Epithelial cell of proximal tubule (primary cell): Measurements from ENCODE around the gene SPEF2. TPM values are rescaled to one million over a fixed set of nuclear protein-coding genes. Genes with fewer than 3 reads are reported as not detected.

Experiments used
- DNase-seq: peaks from one replicate; pipeline ENCODE4 v3.0.0-alpha.2; 2011; ENCODE audit warnings: low read depth
- H3K4me3 ChIP-seq: 2 replicates; pipeline ENCODE4 v1.5.1; 2011; ENCODE audit warnings: low read depth, mild to moderate bottlenecking, low read length
- total RNA-seq: library from RNA; depleted of rRNA; stranded (reverse); fragments of >200 nt; gene quantifications from 2 replicates; pipeline ENCODE4 v1.2.3, GENCODE V29; 2015
- TF ChIP-seq, protein P1 (sequence below): conservative IDR thresholded peaks from 2 replicates; pipeline ENCODE4 v1.5.1; 2012; ENCODE audit warnings: low read depth, mild to moderate bottlenecking, low read length

The SPEF2 gene
- total RNA-seq, 1 donor from 2014 or later: 2.3 TPM

GRCh38 chr5:35741126-35741716 lies 123.6 kb downstream of the SPEF2 start:
- TF ChIP-seq, protein P1, sequence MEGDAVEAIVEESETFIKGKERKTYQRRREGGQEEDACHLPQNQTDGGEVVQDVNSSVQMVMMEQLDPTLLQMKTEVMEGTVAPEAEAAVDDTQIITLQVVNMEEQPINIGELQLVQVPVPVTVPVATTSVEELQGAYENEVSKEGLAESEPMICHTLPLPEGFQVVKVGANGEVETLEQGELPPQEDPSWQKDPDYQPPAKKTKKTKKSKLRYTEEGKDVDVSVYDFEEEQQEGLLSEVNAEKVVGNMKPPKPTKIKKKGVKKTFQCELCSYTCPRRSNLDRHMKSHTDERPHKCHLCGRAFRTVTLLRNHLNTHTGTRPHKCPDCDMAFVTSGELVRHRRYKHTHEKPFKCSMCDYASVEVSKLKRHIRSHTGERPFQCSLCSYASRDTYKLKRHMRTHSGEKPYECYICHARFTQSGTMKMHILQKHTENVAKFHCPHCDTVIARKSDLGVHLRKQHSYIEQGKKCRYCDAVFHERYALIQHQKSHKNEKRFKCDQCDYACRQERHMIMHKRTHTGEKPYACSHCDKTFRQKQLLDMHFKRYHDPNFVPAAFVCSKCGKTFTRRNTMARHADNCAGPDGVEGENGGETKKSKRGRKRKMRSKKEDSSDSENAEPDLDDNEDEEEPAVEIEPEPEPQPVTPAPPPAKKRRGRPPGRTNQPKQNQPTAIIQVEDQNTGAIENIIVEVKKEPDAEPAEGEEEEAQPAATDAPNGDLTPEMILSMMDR: no peak
- DNase-seq: no peak
- H3K4me3 ChIP-seq: no peak overlapping the region

GRCh38 chr5:35741971-35742370 lies 124.3 kb downstream of the SPEF2 start:
- no peak for DNase-seq
- TF ChIP-seq, protein P1: no peak
- H3K4me3 ChIP-seq: no peak overlapping the region

GRCh38 chr5:35743644-35744043 lies 126.0 kb downstream of the SPEF2 start:
- no peak overlapping the region for H3K4me3 ChIP-seq
- no peak for DNase-seq
- TF ChIP-seq, protein P1: no peak

GRCh38 chr5:35745193-35745592 lies 127.5 kb downstream of the SPEF2 start:
- TF ChIP-seq, protein P1: no peak
- DNase-seq: no peak
- H3K4me3 ChIP-seq: no peak overlapping the region

- TF ChIP-seq, protein P1: no peak
- DNase-seq: no peak
- H3K4me3 ChIP-seq: no peak overlapping the region
Observed at GRCh38 chr5:35745660-35746059, 128.0 kb downstream of the SPEF2 start.

GRCh38 chr5:35752012-35752411 lies 134.3 kb downstream of the SPEF2 start:
- no peak overlapping the region for H3K4me3 ChIP-seq
- no peak for DNase-seq
- TF ChIP-seq, protein P1: no peak

DNA sequence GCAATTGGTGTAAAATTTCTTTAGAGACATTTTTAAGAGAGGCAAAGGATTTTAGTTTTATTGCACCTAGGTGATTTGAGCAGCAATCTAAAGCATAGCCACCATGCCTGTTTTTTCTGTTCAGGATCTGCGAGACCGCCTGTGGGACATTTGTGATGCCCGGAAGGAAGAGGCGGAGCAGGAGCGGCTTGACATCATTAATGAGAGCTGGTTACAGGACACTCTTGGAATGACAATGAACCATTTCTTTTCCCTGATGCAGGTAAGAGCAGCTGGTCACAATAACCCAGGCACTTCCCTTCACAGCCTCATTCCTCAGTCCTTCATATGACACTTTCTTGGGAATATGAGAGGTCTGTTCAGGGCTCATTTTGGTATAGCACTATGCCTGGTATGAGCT lies 135.8 kb downstream of the SPEF2 start:
- no peak for DNase-seq
- H3K4me3 ChIP-seq: no peak overlapping the region
- TF ChIP-seq, protein P1: no peak
